SK-N-SH (cell line): ENCODE results near the gene COL2A1. TPM values are rescaled to one million over a fixed set of nuclear protein-coding genes. Genes with fewer than 3 reads are reported as not detected.

Experiments used
- CTCF ChIA-PET: fragments of 300-600, 350-600 bp; formaldehyde crosslinking; extraction: SDS; loops from one replicate; lab custom pipeline; 2021; lab: Yijun Ruan, JAX
- POLR2A ChIA-PET: fragments of 350-600 bp; sonication (Branson Sonifier 250); formaldehyde crosslinking; extraction: SDS; loops from one replicate; lab custom pipeline; 2020; ENCODE audit warnings: antibody characterized with exemption, inconsistent platforms; lab: Yijun Ruan, JAX
- DNase-seq: peaks from one replicate; pipeline ENCODE4 v3.0.0; 2012
- H2AFZ ChIP-seq: fragments of 200-600 bp; sonication (generic); 2 replicates; pipeline ENCODE4 v1.8.1; 2016; ENCODE audit warnings: antibody characterized with exemption, mild to moderate bottlenecking, low read depth
- H3F3A ChIP-seq: fragments of 200-600 bp; sonication (generic); replicated peaks from 2 replicates; pipeline ENCODE3; 2016; ENCODE audit warnings: antibody characterized with exemption, mild to moderate bottlenecking; ENCODE audit not compliant: insufficient read depth
- H3K27ac ChIP-seq, 2 experiments: fragments of 200-500 bp in 1 of 2; fragments of 200-600 bp in 1 of 2; sonication (Bioruptor generic) in 1 of 2; sonication (generic), shearing (Covaris generic) in 1 of 2; 2 replicates each; pipeline versions ENCODE4 v1.5.1 to v1.6.1; 2014 to 2016; ENCODE audit warnings: low read depth in 2 of 2, inconsistent platforms in 1 of 2, low read length in 1 of 2, mild to moderate bottlenecking in 1 of 2, mixed read lengths in 1 of 2
- H3K27me3 ChIP-seq: fragments of 200-600 bp; sonication (generic), shearing (Covaris generic); 2 replicates; pipeline ENCODE4 v1.6.1; 2016; ENCODE audit warnings: mixed run types; ENCODE audit not compliant: insufficient read depth
- H3K36me3 ChIP-seq, 2 experiments: fragments of 200-500 bp in 1 of 2; fragments of 200-600 bp in 1 of 2; sonication (Bioruptor generic) in 1 of 2; sonication (generic) in 1 of 2; replicated peaks in 1 of 2; 2 replicates each; pipeline versions ENCODE3 to v1.5.1; 2014 to 2016; ENCODE audit warnings: low read length in 1 of 2, mild to moderate bottlenecking in 1 of 2; ENCODE audit not compliant: insufficient read depth in 2 of 2, control insufficient read depth in 1 of 2
- H3K4me1 ChIP-seq, 2 experiments: fragments of 200-500 bp in 1 of 2; fragments of 200-600 bp in 1 of 2; sonication (Bioruptor generic) in 1 of 2; sonication (generic), shearing (Covaris generic) in 1 of 2; 2 replicates each; pipeline versions ENCODE4 v1.5.1 to v1.6.1; 2014 to 2016; ENCODE audit warnings: low read depth in 1 of 2, low read length in 1 of 2, mixed run types in 1 of 2; ENCODE audit not compliant: insufficient read depth in 2 of 2, control insufficient read depth in 1 of 2
- H3K4me2 ChIP-seq: fragments of 200-600 bp; sonication (generic), shearing (Covaris generic); 2 replicates; pipeline ENCODE4 v1.6.1; 2017; ENCODE audit warnings: mixed run types
- H3K4me3 ChIP-seq, 2 experiments: fragments of 200-500 bp in 1 of 2; fragments of 200-600 bp in 1 of 2; sonication (Bioruptor generic) in 1 of 2; sonication (generic), shearing (Covaris generic) in 1 of 2; 2 replicates each; pipeline versions ENCODE4 v1.5.1 to v1.8.1; 2014 to 2016; ENCODE audit warnings: low read depth in 2 of 2, inconsistent platforms in 1 of 2, low read length in 1 of 2, mild to moderate bottlenecking in 1 of 2, mixed read lengths in 1 of 2, moderate library complexity in 1 of 2
- H3K79me2 ChIP-seq: fragments of 200-600 bp; sonication (generic); 2 replicates; pipeline ENCODE4 v1.8.1; 2017; ENCODE audit warnings: mild to moderate bottlenecking; ENCODE audit not compliant: insufficient read depth
- H3K9ac ChIP-seq: fragments of 200-600 bp; sonication (generic); 2 replicates; pipeline ENCODE4 v1.6.1; 2017; ENCODE audit warnings: mixed run types
- H3K9me2 ChIP-seq: fragments of 200-600 bp; sonication (generic); 2 replicates; pipeline ENCODE4 v1.6.1; 2017; ENCODE audit warnings: mixed run types
- H3K9me3 ChIP-seq: fragments of 200-600 bp; sonication (generic); 2 replicates; pipeline ENCODE4 v1.6.1; 2017; ENCODE audit warnings: mixed run types, mild to moderate bottlenecking, moderate library complexity
- H4K20me1 ChIP-seq: fragments of 200-600 bp; sonication (generic); 2 replicates; pipeline ENCODE4 v1.6.1; 2017; ENCODE audit warnings: mild to moderate bottlenecking, mixed run types; ENCODE audit not compliant: insufficient read depth
- CTCF ChIP-seq: fragments of 200-600 bp; sonication (generic); IDR thresholded peaks from 2 replicates; pipeline ENCODE4 v1.6.1; 2017; ENCODE audit warnings: antibody characterized with exemption, mild to moderate bottlenecking, moderate library complexity
- EP300 ChIP-seq, 2 experiments: IDR thresholded peaks; 2 replicates each; pipeline versions ENCODE4 v1.4.0 to v1.6.1; 2012; ENCODE audit warnings: borderline replicate concordance in 1 of 2, low read depth in 1 of 2, low read length in 1 of 2
- EZH2phosphoT487 ChIP-seq: fragments of 200-600 bp; sonication (generic); IDR thresholded peaks from 2 replicates; pipeline ENCODE4 v1.6.1; 2017; ENCODE audit warnings: low read depth, mixed run types, mild to moderate bottlenecking, antibody characterized with exemption, moderate library complexity, borderline replicate concordance
- FOXJ3 ChIP-seq: sonication (generic); formaldehyde crosslinking; IDR thresholded peaks from 2 replicates; pipeline ENCODE4 v1.5.1; 2020; ENCODE audit warnings: mild to moderate bottlenecking, missing genetic modification reagents
- FOXM1 ChIP-seq: IDR thresholded peaks from 2 replicates; pipeline ENCODE4 v1.4.0; 2012; ENCODE audit warnings: low read depth, mild to moderate bottlenecking
- GATA2 ChIP-seq: sonication (generic); formaldehyde crosslinking; IDR thresholded peaks from 2 replicates; pipeline ENCODE4 v1.5.0; 2020; ENCODE audit warnings: mild to moderate bottlenecking, missing genetic modification reagents
- IRF3 ChIP-seq: fragments of 150-350 bp; IDR thresholded peaks from 2 replicates; pipeline ENCODE4 v1.6.1; 2016; ENCODE audit warnings: mild to moderate bottlenecking, low read depth, low read length
- MEF2A ChIP-seq: IDR thresholded peaks from 2 replicates; pipeline ENCODE4 v1.4.0; 2012; ENCODE audit warnings: low read depth, borderline replicate concordance
- MXI1 ChIP-seq: IDR thresholded peaks from 2 replicates; pipeline ENCODE4 v1.6.1; 2012; ENCODE audit warnings: mild to moderate bottlenecking, low read depth, low read length, improper control_type of control experiment
- POLR2AphosphoS5 ChIP-seq: IDR thresholded peaks from 2 replicates; pipeline ENCODE4 v1.6.1; 2012; ENCODE audit warnings: low read depth, low read length
- REST ChIP-seq: IDR thresholded peaks from 2 replicates; pipeline ENCODE4 v1.6.1; 2012; ENCODE audit warnings: mild to moderate bottlenecking, low read depth, low read length, moderate library complexity
- SMC3 ChIP-seq: IDR thresholded peaks from 2 replicates; pipeline ENCODE4 v1.6.1; 2012; ENCODE audit warnings: low read depth, low read length, improper control_type of control experiment
- TEAD4 ChIP-seq: IDR thresholded peaks from 2 replicates; pipeline ENCODE4 v1.4.0; 2012; ENCODE audit warnings: mild to moderate bottlenecking, borderline replicate concordance; ENCODE audit not compliant: insufficient read depth
- USF2 ChIP-seq: fragments of 150-350 bp; IDR thresholded peaks from 2 replicates; pipeline ENCODE4 v1.6.1; 2017; ENCODE audit warnings: antibody characterized with exemption, low read length, low read depth, borderline replicate concordance
- WGBS: methylation state at CpG from one replicate; pipeline ENCODE4 v1.1.6; 2017; ENCODE audit warnings: low lambda C conversion rate; 5-methylcytosine and 5-hydroxymethylcytosine counted together
- polyA plus RNA-seq, 3 experiments: library from polyadenylated mRNA; depleted of rRNA; stranded (reverse); fragments of >200 nt; gene quantifications; 2 replicates each; pipeline ENCODE4 v1.2.3, GENCODE V29; 2012

The COL2A1 gene
- polyA plus RNA-seq, 1 of the 3 experiments (the other 2 are of a cell fraction), result 0.02 TPM

- H3K36me3 ChIP-seq, result no peaks in the 10 kb centered on the region
- H3K79me2 ChIP-seq, result no peaks in the 10 kb centered on the region
- no peak overlapping the region for H3K4me3 ChIP-seq
- peaks cover 74% of the 10 kb centered on the region for H3K27me3 ChIP-seq
- DNase-seq, result no peak
- no peaks in the 10 kb centered on the region for H3K9me3 ChIP-seq
- H3K4me1 ChIP-seq, result peaks cover 4 to 18% of the 10 kb centered on the region in 2 experiments; a peak in 1 of 4 replicates
- ChIA-PET CTCF (no interaction called here), POLR2A (no interaction called here)
- H3F3A ChIP-seq, result no peaks in the 10 kb centered on the region
- H4K20me1 ChIP-seq, result no peaks in the 10 kb centered on the region
- H3K9me2 ChIP-seq, result no peaks in the 10 kb centered on the region
- TF ChIP-seq EP300 (IDR thresholded peaks at IDR 0.05; ENCODE audit: borderline replicate concordance in 1 of 2, low read depth in 1 of 2, low read length in 1 of 2) (no peak), IRF3 (no peak), GATA2 (CRISPR knock-in tag) (no peak), FOXJ3 (CRISPR knock-in tag) (no peak), MXI1 (no peak)
- H2AFZ ChIP-seq, result no peak overlapping the region
- no peak overlapping the region for H3K4me2 ChIP-seq
- H3K9ac ChIP-seq, result no peak overlapping the region
- H3K27ac ChIP-seq, result no peak overlapping the region
- 77% methylated on average over 4 of the region's 4 CpGs for WGBS
Observed at GRCh38 chr12:48007206-48007605, 2.9 kb upstream of the COL2A1 start.

- H3K79me2 ChIP-seq, result no peaks in the 10 kb centered on the region
- POLR2A ChIA-PET, result no interaction called here
- DNase-seq, result no peak
Observed at GRCh38 chr12:48005750-48006021, 1.4 kb upstream of the COL2A1 start.

More at GRCh38 chr12:48005750-48006021, 1.4 kb upstream of the COL2A1 start:
- Histone ChIP-seq H3K27me3 (peaks cover 79% of the 10 kb centered on the region), H3K4me3 (no peak overlapping the region), H2AFZ (no peak overlapping the region), H3F3A (no peaks in the 10 kb centered on the region), H4K20me1 (no peaks in the 10 kb centered on the region), H3K4me1 (peaks cover 5 to 31% of the 10 kb centered on the region in 2 experiments; a peak in 1 of 4 replicates), H3K27ac (no peak overlapping the region), H3K36me3 (no peaks in the 10 kb centered on the region), H3K4me2 (no peak overlapping the region), H3K9me2 (no peaks in the 10 kb centered on the region), H3K9me3 (no peaks in the 10 kb centered on the region), H3K9ac (no peak overlapping the region)
- CTCF ChIA-PET, result interaction anchor here (1.3 to 1.6 kb wide), 2 partner anchors 42 to 168 kb away, joined by 3 to 6 read pairs; partner anchors contain the start of gene TMEM106C
- TF ChIP-seq FOXM1, result no peak
- no peak for TF ChIP-seq TEAD4
- TF ChIP-seq MEF2A, result no peak
- no peak for TF ChIP-seq USF2
- no peak for TF ChIP-seq REST
- no peak for TF ChIP-seq MXI1
- TF ChIP-seq POLR2AphosphoS5, result no peak
- no peak for TF ChIP-seq SMC3
- TF ChIP-seq CTCF, result no peak
- no peak for TF ChIP-seq EZH2phosphoT487
